Measurements from ENCODE around the gene GPX7. TPM values are rescaled to one million over a fixed set of nuclear protein-coding genes. Genes with fewer than 3 reads are reported as not detected.

The GPX7 gene
- 10 to 100 TPM; 14.0 to 20.5 TPM for total RNA-seq

GRCh38 chr1:52601991-52602855 is at the start of gene GPX7:
Gene GPX7, plus strand, starts transcription at chr1:52602371. Its CDS starts 39 bp downstream, at chr1:52602410.
- Mint-ChIP-seq H3K4me3 (peak within 1 kb of the TSS; percentile 92), H3K4me1 (peaks cover 16% of the 10 kb centered on the region), H3K27me3 (no peaks in the 10 kb centered on the region), H3K9me3 (no peaks in the 10 kb centered on the region), H3K36me3 (ENCODE audit: low read depth) (peaks cover 12% of the 10 kb centered on the region), H3K27ac (peak within 1 kb of the TSS; percentile 98)
- ATAC-seq (replicated peaks): peak; percentile 75

- no peaks in the 10 kb centered on the region for H3K9me3 Mint-ChIP-seq
- no peak within 1 kb of the TSS for H3K4me3 Mint-ChIP-seq
- H3K36me3 Mint-ChIP-seq (ENCODE audit: low read depth): no peaks in the 10 kb centered on the region
- H3K27me3 Mint-ChIP-seq: no peaks in the 10 kb centered on the region
- peak; percentile 65 for ATAC-seq (replicated peaks)
- peaks cover 18% of the 10 kb centered on the region for H3K4me1 Mint-ChIP-seq
- peak within 1 kb of the TSS; percentile 64 for H3K27ac Mint-ChIP-seq
Observed at GRCh38 chr1:52552505-52553361, 49.4 kb upstream of the GPX7 start, which contains the start of gene TUT4. Gene TUT4, minus strand, starts transcription at chr1:52553092. Its CDS starts 26,812 bp downstream, at chr1:52526280.

- Mint-ChIP-seq H3K4me1 (peaks cover 18% of the 10 kb centered on the region), H3K36me3 (ENCODE audit: low read depth) (no peaks in the 10 kb centered on the region), H3K4me3 (no peak overlapping the region), H3K27me3 (no peaks in the 10 kb centered on the region), H3K9me3 (no peaks in the 10 kb centered on the region), H3K27ac (peak overlapping the region; percentile 64)
- peak; percentile 79 for ATAC-seq (replicated peaks)
Observed at GRCh38 chr1:52553362-52554266, 48.6 kb upstream of the GPX7 start.

GRCh38 chr1:52554267-52554640 is 47.9 kb upstream of the GPX7 start:
- Mint-ChIP-seq H3K4me1 (peaks cover 13% of the 10 kb centered on the region), H3K4me3 (no peak overlapping the region), H3K27me3 (no peaks in the 10 kb centered on the region), H3K9me3 (no peaks in the 10 kb centered on the region), H3K36me3 (ENCODE audit: low read depth) (no peaks in the 10 kb centered on the region), H3K27ac (peak overlapping the region; percentile 64)
- no peak for ATAC-seq (replicated peaks)

- no peak overlapping the region for H3K4me3 Mint-ChIP-seq
- peak overlapping the region; percentile 64 for H3K27ac Mint-ChIP-seq
- no peak for ATAC-seq (replicated peaks)
- no peaks in the 10 kb centered on the region for H3K27me3 Mint-ChIP-seq
- H3K36me3 Mint-ChIP-seq (ENCODE audit: low read depth): no peaks in the 10 kb centered on the region
- no peaks in the 10 kb centered on the region for H3K9me3 Mint-ChIP-seq
- peaks cover 10% of the 10 kb centered on the region for H3K4me1 Mint-ChIP-seq
Observed at GRCh38 chr1:52554756-52555155, 47.4 kb upstream of the GPX7 start.

- H3K9me3 Mint-ChIP-seq: no peaks in the 10 kb centered on the region
- H3K27me3 Mint-ChIP-seq: no peaks in the 10 kb centered on the region
- no peaks in the 10 kb centered on the region for H3K36me3 Mint-ChIP-seq (ENCODE audit: low read depth)
- ATAC-seq (replicated peaks): no peak
- peaks cover 10% of the 10 kb centered on the region for H3K4me1 Mint-ChIP-seq
- H3K27ac Mint-ChIP-seq: no peak overlapping the region
- no peak overlapping the region for H3K4me3 Mint-ChIP-seq
Observed at GRCh38 chr1:52556641-52557360, 45.4 kb upstream of the GPX7 start.

GRCh38 chr1:52558941-52559340 is 43.2 kb upstream of the GPX7 start:
- Mint-ChIP-seq H3K4me1 (peaks cover 9% of the 10 kb centered on the region), H3K27me3 (no peaks in the 10 kb centered on the region), H3K9me3 (no peaks in the 10 kb centered on the region), H3K27ac (no peak overlapping the region), H3K36me3 (ENCODE audit: low read depth) (no peaks in the 10 kb centered on the region), H3K4me3 (no peak overlapping the region)
- no peak for ATAC-seq (replicated peaks)

GRCh38 chr1:52559875-52560274 is 42.3 kb upstream of the GPX7 start:
- Mint-ChIP-seq H3K36me3 (ENCODE audit: low read depth) (no peaks in the 10 kb centered on the region), H3K9me3 (no peaks in the 10 kb centered on the region), H3K4me3 (no peak overlapping the region), H3K27ac (no peak overlapping the region), H3K4me1 (no peaks in the 10 kb centered on the region), H3K27me3 (no peaks in the 10 kb centered on the region)
- ATAC-seq (replicated peaks): no peak

GRCh38 chr1:52562766-52563165 is 39.4 kb upstream of the GPX7 start:
- Mint-ChIP-seq H3K36me3 (ENCODE audit: low read depth) (no peaks in the 10 kb centered on the region), H3K4me1 (no peaks in the 10 kb centered on the region), H3K9me3 (no peaks in the 10 kb centered on the region), H3K27ac (no peak overlapping the region), H3K4me3 (no peak overlapping the region), H3K27me3 (no peaks in the 10 kb centered on the region)
- no peak for ATAC-seq (replicated peaks)

GRCh38 chr1:52567943-52568342 is 34.2 kb upstream of the GPX7 start:
- H3K36me3 Mint-ChIP-seq (ENCODE audit: low read depth): no peaks in the 10 kb centered on the region
- no peaks in the 10 kb centered on the region for H3K9me3 Mint-ChIP-seq
- H3K4me3 Mint-ChIP-seq: no peak overlapping the region
- no peak overlapping the region for H3K27ac Mint-ChIP-seq
- ATAC-seq (replicated peaks): no peak
- no peaks in the 10 kb centered on the region for H3K27me3 Mint-ChIP-seq
- H3K4me1 Mint-ChIP-seq: no peaks in the 10 kb centered on the region

- Mint-ChIP-seq H3K36me3 (ENCODE audit: low read depth) (no peaks in the 10 kb centered on the region), H3K4me3 (no peak overlapping the region), H3K27ac (no peak overlapping the region), H3K27me3 (no peaks in the 10 kb centered on the region), H3K4me1 (no peaks in the 10 kb centered on the region), H3K9me3 (no peaks in the 10 kb centered on the region)
- no peak for ATAC-seq (replicated peaks)
Observed at GRCh38 chr1:52569449-52570210, 32.5 kb upstream of the GPX7 start.

- H3K4me3 Mint-ChIP-seq: peak overlapping the region; percentile 47
- H3K27me3 Mint-ChIP-seq: no peaks in the 10 kb centered on the region
- H3K27ac Mint-ChIP-seq: peak overlapping the region; percentile 42
- H3K4me1 Mint-ChIP-seq: peaks cover 5% of the 10 kb centered on the region
- ATAC-seq (replicated peaks): peak; percentile 94
- H3K36me3 Mint-ChIP-seq (ENCODE audit: low read depth): no peaks in the 10 kb centered on the region
- H3K9me3 Mint-ChIP-seq: no peaks in the 10 kb centered on the region
Observed at GRCh38 chr1:52571783-52572182, 30.4 kb upstream of the GPX7 start.

GRCh38 chr1:52572387-52572786 is 29.8 kb upstream of the GPX7 start:
- peaks cover 5% of the 10 kb centered on the region for H3K4me1 Mint-ChIP-seq
- H3K4me3 Mint-ChIP-seq: peak overlapping the region; percentile 47
- ATAC-seq (replicated peaks): no peak
- H3K9me3 Mint-ChIP-seq: no peaks in the 10 kb centered on the region
- no peaks in the 10 kb centered on the region for H3K36me3 Mint-ChIP-seq (ENCODE audit: low read depth)
- no peaks in the 10 kb centered on the region for H3K27me3 Mint-ChIP-seq
- no peak overlapping the region for H3K27ac Mint-ChIP-seq

Data from activated T-helper 17 cell treated with anti-CD3 and anti-CD28 coated beads, Interleukin-2, amount 50 U/mL, for 72 hours (primary cell).